ENCODE measurements around the gene SLMAP.

Gene SLMAP

DNA sequence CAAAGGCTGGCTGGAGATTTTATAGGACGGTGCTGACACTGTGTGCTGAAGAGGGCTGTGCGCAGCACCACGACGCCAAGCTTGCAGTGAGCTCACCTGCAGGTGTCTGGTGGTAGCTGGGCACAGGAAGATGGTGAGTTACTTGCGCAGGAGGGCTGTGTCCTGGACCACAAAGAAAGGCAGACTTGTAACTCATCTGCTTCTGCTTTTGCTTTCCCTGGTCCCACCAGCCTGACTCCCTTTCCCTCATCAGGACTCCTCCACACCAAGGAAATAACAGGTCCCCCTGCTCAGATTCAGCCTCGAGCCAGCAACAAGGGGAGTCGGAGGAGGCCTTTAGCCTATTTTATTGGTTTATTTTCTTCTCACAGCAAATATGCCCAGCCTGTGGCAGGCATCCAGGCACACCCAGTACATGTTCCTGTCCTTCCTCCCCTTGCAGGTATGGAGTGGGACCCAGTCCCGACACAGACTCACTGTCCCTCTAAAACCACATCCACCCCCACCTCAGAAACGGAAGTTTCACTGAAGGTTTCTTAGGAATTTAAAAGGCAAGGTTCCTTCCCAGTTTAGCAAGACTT is 216.5 kb downstream of the SLMAP start:
- DNase-seq, result no peak

GRCh38 chr3:57973715-57974477 is 217.8 kb downstream of the SLMAP start:
- no peak for DNase-seq

DNA sequence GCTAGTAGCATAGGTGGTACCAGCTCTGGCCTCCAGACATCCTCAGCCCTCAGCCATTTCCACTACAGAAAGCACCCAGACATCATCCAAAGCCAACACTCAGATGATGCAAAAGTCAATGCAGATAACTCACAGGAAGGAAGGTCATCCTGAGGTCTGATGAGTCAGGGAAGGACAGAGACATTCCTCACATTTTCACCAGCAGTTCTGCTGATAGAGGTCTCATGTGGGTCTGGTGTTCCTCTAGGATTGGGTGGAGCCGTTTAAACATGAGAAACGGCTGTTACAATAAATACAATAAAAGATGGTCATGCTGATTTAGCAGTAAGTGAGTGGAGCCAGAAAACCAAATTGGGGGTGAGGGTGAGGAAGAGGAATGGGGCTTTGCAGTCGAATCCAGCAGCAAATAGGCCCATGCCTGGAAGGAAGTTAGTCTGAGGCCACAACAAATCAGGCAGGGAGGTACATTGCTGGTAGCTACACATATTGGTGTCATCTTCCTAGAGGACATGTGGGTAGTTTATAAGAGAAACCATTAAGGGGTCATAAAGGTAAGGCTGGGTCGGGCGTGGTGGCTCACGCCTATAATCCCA is 218.8 kb downstream of the SLMAP start:
- DNase-seq, result no peak

DNA sequence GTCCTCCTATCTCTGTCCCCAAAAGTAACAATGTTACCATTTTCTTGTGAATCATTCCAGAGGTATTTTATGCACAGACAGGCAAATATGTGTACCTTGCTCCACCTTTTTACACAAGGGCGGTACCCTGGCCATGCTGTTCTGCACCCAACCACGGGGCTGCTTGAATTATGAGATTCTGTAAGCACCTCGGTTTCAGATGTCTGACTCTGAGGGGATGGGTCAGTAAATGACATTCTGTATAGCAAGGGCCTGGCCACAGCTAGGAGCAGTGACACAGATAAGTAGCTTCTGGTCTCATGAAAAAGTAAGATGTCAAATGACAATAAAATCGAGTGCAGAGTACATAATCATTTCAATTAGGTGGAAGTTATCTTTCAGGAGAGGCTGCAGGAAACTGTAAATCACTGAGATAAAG is 221.7 kb downstream of the SLMAP start:
- no peak for DNase-seq

- DNase-seq, result no peak
These were observed 222.2 kb downstream of the SLMAP start for GRCh38 chr3:57978316-57978715.
